ENCODE data around the gene TNFSF8. TPM values are rescaled to one million over a fixed set of nuclear protein-coding genes. Genes with fewer than 3 reads are reported as not detected.

The TNFSF8 gene
- total RNA-seq, 1 donor from 2014 or later, result 0.46 TPM

- intact Hi-C loops (cut with DNase I), result loop anchor here (10.0 kb wide), 1 partner anchor 104 kb away; no protein-coding TSS in a partner anchor
- no peak for ATAC-seq (ENCODE audit: poor library complexity)
- no peak for DNase-seq
Measured at GRCh38 chr9:114910541-114910940, 19.9 kb downstream of the TNFSF8 start.

- intact Hi-C loops (cut with DNase I), result loop anchor here (5.0 to 10.0 kb wide), 2 partner anchors 105 to 172 kb away; no protein-coding TSS in a partner anchor
- no peak for ATAC-seq (ENCODE audit: poor library complexity)
Measured at GRCh38 chr9:114909661-114910060, 20.7 kb downstream of the TNFSF8 start.

GRCh38 chr9:114908805-114909448, 21.5 kb downstream of the TNFSF8 start:
- no peak for ATAC-seq (ENCODE audit: poor library complexity)
- intact Hi-C loops (cut with DNase I), result loop anchor here (5.0 kb wide), 1 partner anchor 172 kb away; no protein-coding TSS in a partner anchor

More at GRCh38 chr9:114909661-114910060, 20.7 kb downstream of the TNFSF8 start:
- no peak for DNase-seq

GRCh38 chr9:114908104-114908622, 22.2 kb downstream of the TNFSF8 start:
- intact Hi-C loops (cut with DNase I), result loop anchor here (5.0 kb wide), 1 partner anchor 171 kb away; no protein-coding TSS in a partner anchor
- no peak for ATAC-seq (ENCODE audit: poor library complexity)

More at GRCh38 chr9:114908805-114909448, 21.5 kb downstream of the TNFSF8 start:
- no peak for DNase-seq

GRCh38 chr9:114906922-114907571, 23.3 kb downstream of the TNFSF8 start:
- ATAC-seq (ENCODE audit: poor library complexity), result no peak
- intact Hi-C loops (cut with DNase I), result loop anchor here (5.0 kb wide), 1 partner anchor 170 kb away; no protein-coding TSS in a partner anchor
- DNase-seq, result no peak

More at GRCh38 chr9:114908104-114908622, 22.2 kb downstream of the TNFSF8 start:
- DNase-seq, result no peak

- intact Hi-C loops (cut with DNase I), result loop anchor here (5.0 kb wide), 1 partner anchor 168 kb away; no protein-coding TSS in a partner anchor
- DNase-seq (no peak), ATAC-seq (ENCODE audit: poor library complexity) (no peak)
Measured at GRCh38 chr9:114905170-114905940, 25.0 kb downstream of the TNFSF8 start.

- no peak for DNase-seq
- ATAC-seq (ENCODE audit: poor library complexity), result no peak
- intact Hi-C loops (cut with DNase I), result no loop called here
Measured at GRCh38 chr9:114902786-114903524, 27.4 kb downstream of the TNFSF8 start.

- intact Hi-C loops (cut with DNase I), result no loop called here
- ATAC-seq (ENCODE audit: poor library complexity), result no peak
- no peak for DNase-seq
Measured at GRCh38 chr9:114900942-114901802, 29.2 kb downstream of the TNFSF8 start.

GRCh38 chr9:114899995-114900394, 30.4 kb downstream of the TNFSF8 start:
- DNase-seq (no peak), ATAC-seq (ENCODE audit: poor library complexity) (no peak)
- intact Hi-C loops (cut with DNase I), result no loop called here

GRCh38 chr9:114899461-114899860, 30.9 kb downstream of the TNFSF8 start:
- DNase-seq (no peak), ATAC-seq (ENCODE audit: poor library complexity) (no peak)
- intact Hi-C loops (cut with DNase I), result no loop called here

GRCh38 chr9:114898741-114899140, 31.6 kb downstream of the TNFSF8 start:
- intact Hi-C loops (cut with DNase I), result no loop called here
- DNase-seq (peak; percentile 73), ATAC-seq (ENCODE audit: poor library complexity) (peak; percentile 71)

- DNase-seq, result no peak
- ATAC-seq (ENCODE audit: poor library complexity), result no peak
- intact Hi-C loops (cut with DNase I), result no loop called here
Measured at GRCh38 chr9:114897196-114897595, 33.2 kb downstream of the TNFSF8 start.

- ATAC-seq (ENCODE audit: poor library complexity), result no peak
- intact Hi-C loops (cut with DNase I), result no loop called here
- no peak for DNase-seq
Measured at GRCh38 chr9:114896344-114896743, 34.0 kb downstream of the TNFSF8 start.

- no peak for DNase-seq
- intact Hi-C loops (cut with DNase I), result no loop called here
- no peak for ATAC-seq (ENCODE audit: poor library complexity)
Measured at GRCh38 chr9:114895521-114895991, 34.8 kb downstream of the TNFSF8 start.

GRCh38 chr9:114894609-114895433, 35.6 kb downstream of the TNFSF8 start:
- DNase-seq, result peak; percentile 45
- intact Hi-C loops (cut with DNase I), result no loop called here

GRCh38 chr9:114894206-114894605, 36.2 kb downstream of the TNFSF8 start:
- intact Hi-C loops (cut with DNase I), result no loop called here
- ATAC-seq (ENCODE audit: poor library complexity) (no peak), DNase-seq (no peak)

More at GRCh38 chr9:114894609-114895433, 35.6 kb downstream of the TNFSF8 start:
- peak; percentile 82 for ATAC-seq (ENCODE audit: poor library complexity)

Data from Right ventricle myocardium superior (tissue), 1 donor.